HG02642 (cell line): ENCODE measurements around the gene GBF1.

Experiments used
- ATAC-seq: cut with Tn5 transposase; IDR thresholded peaks from one replicate; pipeline ENCODE4 v1.9.1; 2021; ENCODE audit warnings: mild to moderate bottlenecking; ENCODE audit not compliant: unreplicated experiment, poor library complexity

GBF1 gene

GRCh38 chr10:102262744-102263370 is 17.5 kb downstream of the GBF1 start:
- ATAC-seq, result no peak

DNA sequence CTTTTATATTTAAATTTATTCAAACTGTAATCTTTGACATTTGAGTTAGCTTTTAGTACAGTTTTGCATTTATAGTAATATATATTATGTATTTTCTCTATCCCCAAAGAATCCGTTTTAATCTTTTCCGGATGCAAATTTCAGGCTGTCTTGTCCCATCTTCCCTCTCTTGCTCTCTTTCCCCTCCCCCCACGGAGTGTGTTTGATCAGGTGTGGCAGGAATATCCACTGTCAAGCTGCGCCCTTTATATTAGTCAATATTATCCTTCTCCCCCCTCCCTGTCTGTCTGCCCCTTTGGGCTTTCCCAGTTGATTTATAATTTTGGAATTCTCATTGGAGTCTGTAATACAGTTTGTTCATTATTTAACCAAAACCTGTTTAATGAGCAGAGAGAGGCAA is 19.0 kb downstream of the GBF1 start:
- ATAC-seq, result no peak

DNA sequence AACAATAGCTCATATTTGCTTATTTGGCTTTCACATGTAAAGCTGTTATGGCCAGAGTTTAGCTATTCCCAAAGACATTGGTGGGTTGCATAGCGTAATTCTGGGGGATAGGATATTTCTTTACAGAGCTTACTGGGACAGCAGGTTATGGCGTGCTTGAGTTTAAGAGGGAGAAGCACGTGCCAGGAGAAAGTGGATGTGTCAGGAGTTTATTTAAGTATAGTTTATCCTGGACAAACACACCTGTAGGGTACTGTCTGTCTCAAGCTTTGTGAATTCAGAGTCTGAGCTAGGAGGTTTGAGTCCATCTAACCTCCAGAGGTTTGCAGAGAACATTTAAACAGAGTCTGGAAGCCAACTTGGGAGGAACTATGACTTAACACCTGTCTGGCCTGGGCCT is 21.3 kb downstream of the GBF1 start:
- ATAC-seq, result no peak

GRCh38 chr10:102267748-102268147 is 22.4 kb downstream of the GBF1 start:
- no peak for ATAC-seq

- ATAC-seq, result no peak
Measured at GRCh38 chr10:102268375-102268888, 23.1 kb downstream of the GBF1 start.

DNA sequence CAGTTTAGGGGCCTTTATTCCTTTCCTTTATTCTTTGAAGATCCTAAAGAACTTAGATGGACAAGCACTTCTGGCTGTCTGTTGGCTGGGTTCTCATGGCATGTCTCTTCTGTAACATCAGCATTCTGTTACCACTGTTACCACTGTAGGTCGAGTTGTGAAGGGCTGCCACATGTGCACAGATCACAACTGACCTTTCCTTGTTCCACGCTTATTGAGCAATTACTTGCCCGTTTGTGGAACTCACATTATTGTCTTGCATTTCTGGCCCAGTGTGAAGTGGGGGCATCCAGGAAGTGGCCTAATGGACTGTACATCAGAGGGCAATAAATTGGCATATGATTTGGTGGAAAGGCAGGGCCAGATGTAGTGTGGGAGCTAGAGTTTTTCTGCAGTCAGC is 23.7 kb downstream of the GBF1 start:
- no peak for ATAC-seq

DNA sequence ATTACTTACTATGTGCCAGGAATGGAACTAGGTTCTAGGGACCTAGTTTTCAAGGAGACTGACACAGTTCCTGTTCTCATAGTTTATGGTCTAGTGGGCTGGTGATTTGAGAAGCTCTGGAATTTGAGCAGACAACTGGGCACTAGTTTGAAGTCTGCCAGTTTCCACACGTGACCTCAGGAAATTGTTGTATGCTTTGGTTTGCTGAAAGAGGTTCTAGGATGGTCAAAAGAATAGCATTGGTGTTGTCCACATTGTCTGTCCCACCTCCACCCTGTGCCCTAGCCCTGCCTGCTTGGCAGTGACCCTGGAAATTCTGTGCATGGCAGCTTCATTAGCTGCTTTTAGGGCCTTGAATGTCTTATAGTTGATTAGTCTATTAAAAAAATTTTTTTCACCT is 28.7 kb downstream of the GBF1 start:
- no peak for ATAC-seq

- no peak for ATAC-seq
Measured at GRCh38 chr10:102275343-102275742, 30.0 kb downstream of the GBF1 start.

- ATAC-seq, result no peak
Measured at GRCh38 chr10:102279104-102279503, 33.8 kb downstream of the GBF1 start.

GRCh38 chr10:102280397-102281101 is 35.2 kb downstream of the GBF1 start:
- no peak for ATAC-seq

DNA sequence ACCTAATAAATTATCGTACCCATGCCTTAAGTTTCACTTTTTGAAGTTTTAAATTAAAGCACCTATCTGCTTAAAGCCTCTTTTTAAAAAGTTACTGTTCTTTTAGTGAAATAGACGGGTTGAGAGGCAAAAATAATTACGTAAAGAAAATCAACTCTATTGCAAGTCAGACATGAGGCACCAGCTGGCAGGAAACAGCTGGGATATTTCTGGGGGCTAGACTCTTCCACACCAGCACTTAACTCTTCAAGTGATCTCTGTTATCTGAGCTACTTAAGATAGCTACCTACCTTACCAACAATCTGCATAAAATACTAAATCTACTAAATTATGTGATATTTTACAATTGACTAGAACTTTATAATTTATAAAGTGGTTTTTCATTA is 35.8 kb downstream of the GBF1 start:
- ATAC-seq, result no peak

DNA sequence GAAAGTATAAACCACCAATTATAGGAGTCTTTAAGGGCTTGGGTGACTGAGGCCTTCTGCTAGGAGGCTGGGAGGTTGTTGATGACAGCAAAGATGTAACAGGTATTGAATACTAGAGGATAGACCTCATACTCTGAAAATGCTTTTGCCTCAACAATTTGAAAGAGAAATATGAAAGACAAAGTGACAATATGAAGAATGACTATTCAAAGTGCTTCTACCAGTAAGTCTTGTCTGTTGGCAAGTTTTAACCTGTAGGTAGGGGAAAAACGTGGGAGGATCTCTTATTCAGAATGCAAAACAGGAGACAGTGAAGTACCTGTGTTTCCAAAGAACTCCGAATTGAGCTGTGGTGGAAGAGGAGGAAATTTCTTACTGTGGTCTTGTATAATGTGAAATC is 38.2 kb downstream of the GBF1 start:
- no peak for ATAC-seq

GRCh38 chr10:102283890-102284289 is 38.6 kb downstream of the GBF1 start:
- no peak for ATAC-seq

DNA sequence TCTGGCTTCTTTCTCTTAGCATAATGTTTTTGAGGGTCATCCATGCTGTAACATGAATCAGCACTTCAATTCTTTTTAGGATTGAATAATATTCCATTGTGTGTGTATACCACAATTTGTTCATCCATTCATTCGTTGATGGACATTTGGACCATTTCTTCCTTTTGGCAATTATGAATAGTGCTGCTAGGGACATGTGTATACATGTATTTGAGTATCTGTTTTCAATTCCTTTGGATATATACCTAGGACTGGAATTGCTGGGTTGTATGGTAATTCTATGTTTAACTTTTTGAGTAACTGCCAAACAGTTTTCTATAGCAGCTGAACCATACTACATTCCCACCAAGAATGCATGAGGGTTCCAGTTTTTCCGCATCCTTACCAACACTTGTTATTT is 39.2 kb downstream of the GBF1 start:
- ATAC-seq, result no peak

GRCh38 chr10:102285133-102285532 is 39.8 kb downstream of the GBF1 start:
- ATAC-seq, result no peak

GRCh38 chr10:102286216-102286615 is 40.9 kb downstream of the GBF1 start:
- no peak for ATAC-seq

DNA sequence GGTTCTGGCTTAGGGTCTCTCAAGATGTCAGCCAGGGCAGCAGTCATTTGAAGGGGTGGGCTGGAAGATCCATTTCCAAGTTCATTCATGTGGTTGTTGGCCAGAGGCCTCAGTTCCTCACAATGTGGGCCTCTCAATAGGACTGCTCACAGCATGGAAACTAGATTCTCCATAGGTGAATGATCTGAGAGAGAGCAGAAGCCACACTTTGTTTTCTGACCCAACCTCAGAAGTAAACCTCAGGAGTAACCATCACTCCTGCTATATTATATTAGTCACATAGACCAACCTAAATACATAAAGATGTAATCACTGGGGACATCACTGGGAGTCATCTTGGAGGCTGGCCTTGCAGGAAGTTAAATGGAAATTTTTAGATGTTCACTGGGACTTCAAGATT is 42.2 kb downstream of the GBF1 start:
- ATAC-seq, result no peak

- ATAC-seq, result no peak
Measured at GRCh38 chr10:102287991-102288390, 42.7 kb downstream of the GBF1 start.

DNA sequence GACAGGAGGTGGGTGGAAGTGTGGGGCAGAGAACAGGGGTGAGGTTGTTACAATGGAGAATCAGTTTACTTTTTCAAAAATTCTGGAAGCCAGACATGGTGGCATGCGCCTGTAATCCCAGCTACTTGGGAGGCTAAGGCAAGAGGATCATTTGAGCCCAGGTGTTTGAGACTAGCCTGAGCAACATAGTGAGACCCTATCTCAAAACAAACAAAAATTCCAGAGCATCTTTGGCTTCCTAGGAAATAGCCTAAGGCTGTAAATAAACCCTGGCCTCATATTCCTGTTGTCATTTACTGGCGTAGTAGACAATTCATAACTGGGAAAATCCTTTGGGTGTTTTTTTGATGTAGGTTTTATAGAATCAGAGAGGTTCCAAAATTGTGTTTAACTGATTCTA is 44.0 kb downstream of the GBF1 start:
- no peak for ATAC-seq

- ATAC-seq, result no peak
Measured at GRCh38 chr10:102289840-102290239, 44.5 kb downstream of the GBF1 start.

GRCh38 chr10:102291221-102291905 is 46.0 kb downstream of the GBF1 start:
- ATAC-seq, result no peak

DNA sequence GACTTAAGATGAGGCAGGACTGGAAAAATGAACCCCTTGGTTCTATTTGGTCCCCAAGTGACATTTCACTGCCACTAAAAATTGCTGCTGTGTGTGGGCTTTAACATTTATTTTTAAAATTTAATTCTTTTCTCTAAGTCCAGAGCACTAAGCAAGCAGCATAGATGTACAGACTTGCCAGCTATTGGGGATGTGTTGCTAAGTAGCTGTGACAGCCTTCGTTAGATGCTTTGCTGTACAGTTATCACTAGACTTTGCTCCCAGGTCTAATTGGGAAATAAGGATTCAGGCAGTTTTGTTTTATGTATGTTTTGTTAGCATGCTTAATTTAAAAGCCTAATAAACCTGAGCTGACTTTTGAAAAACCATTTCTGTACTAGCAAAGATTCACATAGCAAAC is 51.8 kb downstream of the GBF1 start:
- no peak for ATAC-seq
